ENCODE measurements around the gene SUN2.

SUN2 gene

GRCh38 chr22:38733724-38734381 lies 21.9 kb downstream of the SUN2 start:
- no peak for DNase-seq

GRCh38 chr22:38733329-38733723 lies 22.5 kb downstream of the SUN2 start:
- DNase-seq: peak; percentile 84

GRCh38 chr22:38732251-38732815 lies 23.5 kb downstream of the SUN2 start:
- DNase-seq: no peak

GRCh38 chr22:38731703-38732161 lies 24.1 kb downstream of the SUN2 start:
- DNase-seq: no peak

GRCh38 chr22:38730411-38730871 lies 25.4 kb downstream of the SUN2 start:
- no peak for DNase-seq

DNA sequence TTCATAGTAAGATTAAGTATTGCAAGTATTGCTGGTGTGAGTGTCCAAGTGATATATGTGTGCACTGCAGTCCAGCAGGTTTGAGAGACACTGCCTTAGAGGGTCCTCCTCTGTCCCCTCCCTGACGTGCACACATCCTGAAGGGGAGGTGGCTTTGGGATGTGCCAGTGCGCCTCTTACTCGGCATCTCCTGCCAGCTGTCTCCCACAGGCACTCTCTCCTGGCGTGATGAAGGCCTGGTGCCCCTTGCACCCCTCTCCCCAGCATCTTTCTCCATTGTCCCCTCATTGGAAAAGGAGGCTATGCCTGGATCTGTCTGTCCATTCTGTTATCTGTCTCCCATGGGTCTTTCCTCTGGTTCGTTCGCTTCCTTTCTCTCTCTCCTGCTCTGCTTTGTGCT lies 25.9 kb downstream of the SUN2 start:
- no peak for DNase-seq

DNA sequence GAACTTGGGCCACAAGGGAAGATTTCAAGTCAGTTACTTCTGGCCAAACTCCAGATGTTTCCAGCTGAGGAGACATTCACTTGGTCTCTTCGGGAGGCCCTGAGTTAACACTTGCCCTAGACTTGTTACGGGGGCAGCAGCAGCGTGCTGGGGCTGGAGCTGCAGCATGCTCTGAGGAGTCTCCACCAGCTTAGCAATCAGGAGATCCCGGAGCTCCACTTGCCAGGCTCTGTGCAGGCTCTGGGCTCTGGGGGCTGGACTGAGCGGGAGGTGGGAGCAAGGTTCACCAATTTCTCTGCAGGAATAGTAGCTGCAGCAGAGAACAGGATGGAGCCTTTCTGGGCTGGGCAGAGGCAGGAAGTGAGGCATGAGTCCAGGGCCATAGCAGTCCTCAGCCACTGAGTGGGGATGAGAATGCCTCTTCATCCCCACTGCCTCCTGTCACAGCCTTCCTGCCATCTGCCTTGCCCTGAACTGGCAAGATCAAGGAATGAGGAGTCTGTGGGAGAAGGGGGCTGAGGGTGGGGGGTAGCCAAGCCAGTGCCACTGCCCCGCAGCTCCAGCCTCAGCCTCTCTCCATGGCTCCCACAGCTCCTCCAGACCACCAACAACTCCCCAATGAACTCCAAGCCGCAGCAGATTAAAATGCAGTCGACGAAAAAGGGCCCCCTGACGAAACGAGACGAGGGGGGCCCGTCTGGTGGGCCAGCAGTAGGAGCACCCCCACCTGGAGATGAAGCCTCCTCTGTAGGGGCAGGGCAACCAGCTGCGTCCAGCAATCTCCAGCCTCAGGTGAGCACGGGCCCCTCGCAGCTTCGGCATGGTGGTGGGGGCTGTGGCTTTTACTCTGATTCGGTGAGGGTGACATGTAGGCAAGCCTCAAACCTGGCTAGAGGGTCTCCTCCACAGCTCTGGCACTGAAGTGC lies 26.7 kb downstream of the SUN2 start:
- DNase-seq: no peak

DNA sequence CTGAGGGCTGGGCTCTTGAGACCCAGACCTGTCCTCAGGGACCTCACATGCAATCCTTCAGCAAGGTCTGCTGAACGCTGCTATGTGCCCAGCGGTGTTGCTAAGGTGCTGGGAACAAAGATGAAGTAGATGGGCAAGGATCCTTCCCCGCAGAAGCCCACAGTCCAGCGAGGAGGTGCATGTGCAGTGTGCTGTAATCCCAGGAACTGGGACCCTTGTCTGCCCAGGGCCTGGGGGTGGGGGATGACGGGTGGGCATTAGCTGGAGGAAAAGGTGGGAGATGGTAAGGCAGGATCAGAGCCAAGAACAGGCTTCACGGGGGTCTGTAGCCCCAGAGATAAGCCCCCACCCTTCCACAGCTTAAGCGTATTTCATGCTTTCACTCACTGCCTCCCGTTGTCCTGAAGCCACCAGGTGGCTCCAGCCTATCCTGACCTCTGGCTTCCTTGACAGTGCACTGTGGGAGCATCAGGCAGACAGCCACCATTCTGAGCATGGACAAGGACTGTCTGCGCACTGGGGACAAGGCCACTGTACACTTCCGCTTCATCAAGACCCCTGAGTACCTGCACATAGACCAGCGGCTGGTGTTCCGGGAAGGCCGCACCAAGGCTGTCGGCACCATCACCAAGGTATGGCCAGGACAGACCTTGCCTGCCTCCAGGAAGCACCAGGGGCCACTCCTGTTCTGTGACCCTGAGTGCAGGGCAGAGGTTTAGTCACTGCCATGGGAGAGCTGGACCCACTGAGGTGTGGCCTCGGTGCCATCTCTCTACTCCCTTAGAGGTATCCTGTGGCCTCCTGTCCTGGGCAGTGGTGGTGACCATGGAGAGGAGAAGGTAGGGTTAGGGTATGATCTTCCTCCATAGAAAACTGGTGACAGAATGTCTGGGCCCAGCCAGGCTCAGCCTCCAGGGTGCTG lies 28.0 kb downstream of the SUN2 start:
- no peak for DNase-seq

DNA sequence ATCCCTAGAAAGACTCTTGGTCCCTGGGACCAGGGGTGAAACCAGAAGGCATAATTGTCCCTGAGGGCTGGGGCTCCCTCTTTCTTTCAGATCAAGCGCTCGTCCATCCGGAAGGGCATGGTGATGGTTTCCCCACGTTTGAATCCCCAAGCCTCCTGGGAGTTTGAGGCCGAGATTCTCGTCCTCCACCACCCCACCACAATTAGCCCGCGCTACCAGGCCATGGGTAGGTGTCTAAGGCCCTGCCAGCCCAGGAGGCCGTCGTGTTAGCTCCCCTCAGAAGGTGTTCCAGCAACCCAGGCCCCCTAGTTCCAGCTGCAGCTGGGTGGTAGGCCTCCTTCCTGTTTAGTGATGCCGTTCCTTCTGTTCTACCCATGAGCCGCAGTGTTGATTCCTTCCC lies 28.7 kb downstream of the SUN2 start:
- no peak for DNase-seq

- no peak for DNase-seq
Observed at GRCh38 chr22:38725900-38726655, 29.7 kb downstream of the SUN2 start.

- no peak for DNase-seq
Observed at GRCh38 chr22:38724926-38725571, 30.7 kb downstream of the SUN2 start.

DNA sequence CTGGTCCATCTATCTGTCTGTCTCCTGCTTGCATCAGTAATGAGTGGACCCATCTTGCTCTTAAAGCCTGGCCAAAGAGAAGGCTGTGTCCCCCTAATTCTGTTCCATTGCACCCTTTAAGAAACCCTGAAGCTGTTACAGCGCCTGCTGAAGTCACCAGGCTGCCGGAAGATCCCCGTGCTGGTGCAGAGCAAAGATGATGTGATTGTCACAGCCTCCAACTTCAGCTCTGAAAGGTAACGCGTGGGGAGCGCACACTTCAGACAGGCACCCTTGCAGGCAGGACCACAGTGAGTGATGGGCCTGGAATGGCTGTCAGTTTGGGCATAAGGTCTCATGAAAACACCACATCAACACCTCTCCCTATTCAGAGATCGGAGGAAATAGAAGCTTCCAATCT lies 31.6 kb downstream of the SUN2 start:
- no peak for DNase-seq

- no peak for DNase-seq
Observed at GRCh38 chr22:38721551-38721950, 34.2 kb downstream of the SUN2 start.

DNA sequence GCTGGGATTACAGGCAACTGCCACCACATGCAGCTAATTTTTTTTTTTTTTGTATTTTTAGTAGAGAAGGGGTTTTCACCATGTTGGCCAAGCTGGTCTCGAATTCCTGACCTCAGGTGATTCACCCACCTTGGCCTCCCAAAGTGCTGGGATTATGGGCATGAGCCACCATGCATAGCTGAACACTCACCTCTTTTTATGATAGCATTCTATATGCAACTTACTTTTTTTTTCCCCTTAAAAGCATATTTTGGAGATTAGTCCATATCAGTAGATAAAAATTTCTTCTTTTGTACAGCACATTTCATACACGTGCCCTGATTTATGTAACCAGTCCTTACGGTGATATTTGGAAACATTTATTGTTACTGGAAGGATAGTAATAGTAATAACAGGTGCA lies 35.4 kb downstream of the SUN2 start:
- no peak for DNase-seq

- no peak for DNase-seq
Observed at GRCh38 chr22:38719196-38719595, 36.6 kb downstream of the SUN2 start.

DNA sequence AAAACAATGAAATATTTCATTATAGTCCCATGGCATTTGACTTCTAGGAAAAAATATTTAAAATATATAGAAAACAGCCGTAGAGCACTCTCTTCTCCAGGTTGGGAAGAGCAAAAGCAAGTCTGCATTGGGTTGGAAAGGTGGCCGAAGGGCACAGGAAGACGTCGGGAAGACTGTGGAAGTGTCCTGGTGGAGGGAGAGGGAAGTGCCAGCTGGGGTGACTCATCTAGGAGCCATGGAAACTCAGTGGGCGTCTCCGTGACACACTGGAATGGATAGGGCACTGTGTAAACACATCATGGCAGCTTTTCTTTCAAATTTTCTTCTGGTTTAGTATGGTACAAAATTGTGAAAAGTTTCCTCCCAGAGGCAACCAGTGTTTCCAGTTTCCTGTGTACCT lies 37.4 kb downstream of the SUN2 start:
- no peak for DNase-seq

DNA sequence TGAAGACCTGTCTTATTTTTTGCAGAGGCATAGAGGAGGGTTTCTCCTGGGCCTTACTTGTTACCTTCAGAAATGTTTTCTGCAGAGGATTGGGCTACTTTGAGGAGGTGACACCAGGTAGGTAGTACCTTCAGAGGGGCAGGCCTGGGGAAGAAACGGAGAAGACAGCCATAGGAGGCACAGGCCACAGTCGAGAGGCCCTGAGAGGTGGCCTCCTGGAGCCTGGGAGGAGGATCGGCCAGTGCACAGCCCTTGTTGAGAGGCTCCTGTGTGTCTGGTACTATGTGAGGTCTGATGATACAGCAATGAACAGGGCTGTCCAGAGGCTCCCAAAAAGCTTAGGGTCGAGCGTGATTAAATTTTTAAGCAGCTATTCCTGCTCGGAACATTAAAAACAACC lies 38.6 kb downstream of the SUN2 start:
- no peak for DNase-seq

GRCh38 chr22:38716826-38717225 lies 39.0 kb downstream of the SUN2 start:
- DNase-seq: no peak

GRCh38 chr22:38716271-38716670 lies 39.5 kb downstream of the SUN2 start:
- DNase-seq: no peak

GRCh38 chr22:38715852-38716251 lies 39.9 kb downstream of the SUN2 start:
- DNase-seq: no peak

DNA sequence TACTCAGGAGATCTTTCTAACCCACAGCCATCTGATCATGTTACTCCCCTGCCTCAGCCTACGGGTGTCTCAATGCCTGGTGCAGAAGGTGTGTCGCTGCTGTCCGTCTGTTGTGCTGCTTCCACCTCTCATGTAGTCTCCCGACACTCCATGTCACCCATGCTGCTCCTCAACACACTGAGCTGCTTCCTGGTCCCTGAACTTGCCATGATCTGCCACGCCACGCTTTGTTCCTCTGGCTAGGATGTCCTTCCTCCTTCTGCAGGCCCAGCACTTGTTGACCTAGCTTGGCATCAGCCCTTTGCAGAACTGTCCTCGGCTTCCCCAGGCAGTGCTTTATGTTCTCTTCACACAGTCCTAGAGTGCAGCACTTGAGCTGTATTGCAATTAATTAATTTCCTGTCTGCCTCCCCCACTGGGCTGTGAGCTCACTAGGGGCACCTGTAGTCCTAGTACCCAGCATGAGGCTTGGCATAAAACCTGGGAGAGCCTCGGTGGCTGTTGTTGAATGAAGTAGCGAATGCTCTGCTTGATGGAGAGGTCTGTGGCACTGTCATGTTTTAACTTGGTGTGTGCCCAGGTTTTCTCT lies 40.5 kb downstream of the SUN2 start:
- DNase-seq: no peak

Measured in activated CD8-positive, alpha-beta memory T cell treated with anti-CD3 and anti-CD28 coated beads for 24 hours (primary cell).